ENCODE results near the gene CCR5AS.

DNA sequence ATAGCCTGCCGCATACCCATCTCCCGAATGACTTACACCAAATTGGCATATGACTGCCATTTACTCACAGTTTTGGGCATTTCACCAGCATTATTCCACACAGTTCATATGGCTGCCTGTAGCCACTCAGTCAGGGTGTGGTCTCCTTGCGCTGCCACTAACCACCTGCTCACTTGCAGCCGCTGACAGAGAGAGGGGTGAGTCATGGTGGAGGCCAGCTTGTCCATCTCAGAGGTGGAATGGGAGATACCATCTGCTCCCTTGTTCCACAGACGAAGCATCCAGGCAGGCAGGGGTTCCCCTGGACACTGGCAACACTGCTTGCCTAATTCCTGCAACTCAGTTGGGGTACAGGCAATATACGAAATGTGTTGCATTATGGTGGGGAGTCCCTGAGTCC lies 15.8 kb upstream of the CCR5AS start:
- TF ChIP-seq, protein P1, sequence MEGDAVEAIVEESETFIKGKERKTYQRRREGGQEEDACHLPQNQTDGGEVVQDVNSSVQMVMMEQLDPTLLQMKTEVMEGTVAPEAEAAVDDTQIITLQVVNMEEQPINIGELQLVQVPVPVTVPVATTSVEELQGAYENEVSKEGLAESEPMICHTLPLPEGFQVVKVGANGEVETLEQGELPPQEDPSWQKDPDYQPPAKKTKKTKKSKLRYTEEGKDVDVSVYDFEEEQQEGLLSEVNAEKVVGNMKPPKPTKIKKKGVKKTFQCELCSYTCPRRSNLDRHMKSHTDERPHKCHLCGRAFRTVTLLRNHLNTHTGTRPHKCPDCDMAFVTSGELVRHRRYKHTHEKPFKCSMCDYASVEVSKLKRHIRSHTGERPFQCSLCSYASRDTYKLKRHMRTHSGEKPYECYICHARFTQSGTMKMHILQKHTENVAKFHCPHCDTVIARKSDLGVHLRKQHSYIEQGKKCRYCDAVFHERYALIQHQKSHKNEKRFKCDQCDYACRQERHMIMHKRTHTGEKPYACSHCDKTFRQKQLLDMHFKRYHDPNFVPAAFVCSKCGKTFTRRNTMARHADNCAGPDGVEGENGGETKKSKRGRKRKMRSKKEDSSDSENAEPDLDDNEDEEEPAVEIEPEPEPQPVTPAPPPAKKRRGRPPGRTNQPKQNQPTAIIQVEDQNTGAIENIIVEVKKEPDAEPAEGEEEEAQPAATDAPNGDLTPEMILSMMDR (IDR thresholded peaks at IDR 0.05): no peak
- TF ChIP-seq POLR2A (IDR thresholded peaks at IDR 0.05): no peak
